Activated T-helper 2 cell treated with anti-CD3 and anti-CD28 coated beads, Interferon-gamma antibody, Interleukin-2, Interleukin-4, amounts not matched to agents 10 μg/mL and 5 μg/mL and 100 μg/mL, durations not matched to agents 14 hours and 24 hours and 36 hours (primary cell): ENCODE results near the gene AMHR2. TPM values are rescaled to one million over a fixed set of nuclear protein-coding genes. Genes with fewer than 3 reads are reported as not detected.
"Not testable (repeated sequence)": the region's sequence is repeated elsewhere in the genome, so short reads cannot be mapped to it uniquely, and the experiment has no call there.

ENCODE experiments used
- DNase-seq: peaks from one replicate; pipeline ENCODE4 v3.0.0; 2021; ENCODE audit warnings: low spot score
- H3K27ac Mint-ChIP-seq: one replicate; pipeline ENCODE4 v1.8.0; 2021; ENCODE audit warnings: mixed read lengths
- H3K27me3 Mint-ChIP-seq: one replicate; pipeline ENCODE4 v1.8.0; 2021; ENCODE audit warnings: low read depth, mixed read lengths
- H3K36me3 Mint-ChIP-seq: one replicate; pipeline ENCODE4 v1.8.0; 2021; ENCODE audit warnings: low read depth, mixed read lengths
- H3K4me1 Mint-ChIP-seq: one replicate; pipeline ENCODE4 v1.8.0; 2021; ENCODE audit warnings: low read depth, mixed read lengths
- H3K4me3 Mint-ChIP-seq: one replicate; pipeline ENCODE4 v1.8.0; 2021; ENCODE audit warnings: low read depth, mild to moderate bottlenecking, moderate library complexity, mixed read lengths
- H3K9me3 Mint-ChIP-seq: one replicate; pipeline ENCODE4 v1.8.0; 2021; ENCODE audit warnings: mixed read lengths
- intact Hi-C: fragments of 100-400 bp; cut with micrococcal nuclease; formaldehyde crosslinking; loops from one replicate; pipeline ENCODE4 v1.15.1; 2023
- total RNA-seq: library from RNA; stranded (reverse); gene quantifications from 2 replicates; pipeline ENCODE4 v1.2.3, GENCODE V29; 2022

The AMHR2 gene
- total RNA-seq, result not detected in 2 replicates

DNA sequence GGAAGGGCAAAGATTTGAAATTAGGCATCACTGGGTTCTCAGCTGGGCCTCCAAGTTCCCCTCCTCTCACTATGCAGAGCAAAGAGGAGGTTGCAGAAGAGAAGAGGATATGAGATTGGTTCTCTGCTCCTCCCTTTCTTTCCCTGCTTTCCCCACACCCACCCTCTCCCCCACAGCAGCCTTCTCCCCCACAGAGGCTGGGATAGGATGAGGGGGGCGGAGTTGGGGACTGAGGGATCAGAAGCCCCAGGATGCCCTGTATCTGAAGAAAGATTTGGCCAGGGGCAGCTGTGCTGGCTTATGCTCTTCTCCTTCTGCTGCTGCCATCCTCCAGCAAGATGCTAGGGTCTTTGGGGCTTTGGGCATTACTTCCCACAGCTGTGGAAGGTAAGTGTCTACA is at the start of gene AMHR2:
TSS of gene AMHR2 (plus strand) at position 259 of the 400 bp plus-strand sequence. CDS start at position 339, 80 bp downstream.
- Mint-ChIP-seq H3K9me3 (no peaks in the 10 kb centered on the region), H3K27me3 (no peaks in the 10 kb centered on the region), H3K4me1 (peaks cover 19% of the 10 kb centered on the region), H3K36me3 (no peaks in the 10 kb centered on the region), H3K27ac (no peak within 1 kb of the TSS), H3K4me3 (no peak within 1 kb of the TSS)
- intact Hi-C loops, result no loop called here
- no peak for DNase-seq

DNA sequence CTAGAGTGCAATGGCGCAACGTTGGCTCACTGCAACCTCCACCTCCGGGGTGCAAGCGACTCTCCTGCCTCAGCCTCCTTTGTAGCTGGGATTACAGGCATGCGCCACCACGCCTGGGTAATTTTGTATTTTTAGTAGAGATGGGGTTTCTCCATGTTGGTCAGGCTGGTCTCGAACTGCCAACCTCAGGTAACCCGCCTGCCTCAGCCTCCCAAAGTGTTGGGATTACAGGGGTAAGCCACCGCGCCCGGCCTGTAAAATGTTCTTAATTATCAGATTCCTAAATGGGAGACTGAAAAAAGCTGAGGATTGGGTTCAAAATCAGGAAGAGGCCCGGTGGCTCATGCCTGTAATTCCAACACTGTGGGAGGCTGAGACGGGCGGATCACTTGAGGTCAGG is 49.4 kb upstream of the AMHR2 start:
- peaks cover 33% of the 10 kb centered on the region for H3K4me1 Mint-ChIP-seq
- H3K9me3 Mint-ChIP-seq, DNase-seq, intact Hi-C loops, H3K4me3 Mint-ChIP-seq, H3K27me3 Mint-ChIP-seq, H3K36me3 Mint-ChIP-seq: not testable (repeated sequence)
- H3K27ac Mint-ChIP-seq, result peak overlapping the region; percentile 51

DNA sequence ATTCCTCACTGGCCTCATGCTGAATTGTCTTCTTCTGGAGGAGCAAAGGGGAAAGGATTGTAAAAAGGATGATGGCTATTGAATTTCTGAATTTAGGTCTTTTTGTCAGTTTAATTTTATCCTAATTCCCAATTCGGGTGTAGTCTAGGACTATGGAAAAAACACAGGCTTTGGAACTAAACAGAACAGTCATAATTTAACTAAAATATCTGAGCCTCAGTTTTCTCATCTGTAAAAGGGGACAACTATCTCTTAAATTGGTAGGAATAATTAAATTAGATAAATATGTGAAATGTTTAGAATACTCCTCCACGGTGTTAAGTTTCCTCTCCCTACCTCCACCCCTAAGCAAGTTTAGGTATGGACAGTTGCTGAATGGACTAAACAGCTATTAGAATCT is 46.9 kb upstream of the AMHR2 start:
- peaks cover 7% of the 10 kb centered on the region for H3K36me3 Mint-ChIP-seq
- no peaks in the 10 kb centered on the region for H3K27me3 Mint-ChIP-seq
- H3K4me3 Mint-ChIP-seq, result no peak overlapping the region
- no peak overlapping the region for H3K27ac Mint-ChIP-seq
- DNase-seq, result no peak
- H3K4me1 Mint-ChIP-seq, result peaks cover 28% of the 10 kb centered on the region
- intact Hi-C loops, result no loop called here
- no peaks in the 10 kb centered on the region for H3K9me3 Mint-ChIP-seq

DNA sequence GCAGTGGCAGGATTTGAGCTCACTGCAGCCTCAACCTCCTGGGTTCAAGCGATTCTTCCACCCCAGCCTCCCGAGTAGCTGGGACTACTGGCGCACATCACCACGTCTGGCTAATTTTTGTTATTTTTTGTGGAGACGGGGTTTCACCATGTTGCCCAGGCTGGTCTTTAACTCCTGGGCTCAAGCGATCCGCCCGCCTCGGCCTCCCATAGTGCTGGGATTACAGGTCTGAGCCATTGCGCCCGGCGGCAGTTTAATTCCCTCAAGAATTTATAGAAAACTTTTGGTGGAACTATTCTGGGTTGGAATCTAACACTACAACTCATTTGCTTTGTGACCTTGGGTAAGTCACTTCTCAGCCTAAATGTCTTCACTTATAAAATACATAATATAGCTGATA is 45.4 kb upstream of the AMHR2 start:
- no peak for DNase-seq
- intact Hi-C loops, result no loop called here
- H3K4me3 Mint-ChIP-seq, result no peak overlapping the region
- H3K27me3 Mint-ChIP-seq, result no peaks in the 10 kb centered on the region
- H3K9me3 Mint-ChIP-seq, result no peaks in the 10 kb centered on the region
- peaks cover 33% of the 10 kb centered on the region for H3K4me1 Mint-ChIP-seq
- H3K27ac Mint-ChIP-seq, result peak overlapping the region; percentile 4
- H3K36me3 Mint-ChIP-seq, result peaks cover 21% of the 10 kb centered on the region

DNA sequence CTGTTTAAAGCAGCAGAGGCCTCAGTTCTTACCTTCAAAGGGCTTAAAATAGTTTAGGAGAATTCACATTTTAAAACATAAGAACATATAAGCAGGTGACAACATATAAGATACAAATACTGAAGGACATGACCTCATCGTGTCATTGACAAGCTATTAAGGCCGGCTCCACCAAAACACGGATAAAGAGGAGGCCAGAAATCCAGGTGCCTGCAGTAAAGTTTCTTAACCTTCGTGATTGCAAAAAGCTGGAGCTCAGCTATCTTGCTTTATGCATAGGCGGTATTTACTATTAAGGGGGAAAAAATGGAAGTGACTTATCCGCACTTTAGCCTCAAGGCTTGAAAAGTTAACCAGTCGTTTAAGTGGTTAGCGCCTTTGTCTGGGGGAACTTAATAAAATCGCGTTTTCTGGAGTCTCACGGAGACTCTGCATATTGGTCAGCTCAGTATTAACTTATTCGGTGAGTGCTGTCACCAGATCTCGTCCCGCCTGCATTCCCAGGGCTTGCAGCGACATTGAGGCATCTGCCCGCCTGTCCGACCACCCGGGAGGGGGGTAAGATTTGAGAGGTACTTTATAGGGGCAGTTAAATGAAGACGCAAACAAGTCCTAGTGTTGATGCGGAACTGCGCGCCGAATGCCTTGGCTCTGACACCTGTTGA is 44.8 kb upstream of the AMHR2 start:
- no peaks in the 10 kb centered on the region for H3K9me3 Mint-ChIP-seq
- H3K27ac Mint-ChIP-seq, result no peak overlapping the region
- no peak for DNase-seq
- no peaks in the 10 kb centered on the region for H3K27me3 Mint-ChIP-seq
- peaks cover 36% of the 10 kb centered on the region for H3K4me1 Mint-ChIP-seq
- peaks cover 28% of the 10 kb centered on the region for H3K36me3 Mint-ChIP-seq
- no peak overlapping the region for H3K4me3 Mint-ChIP-seq
- intact Hi-C loops, result loop anchor here (1.0 kb wide), 1 partner anchor 159 kb away; no protein-coding TSS in a partner anchor

DNA sequence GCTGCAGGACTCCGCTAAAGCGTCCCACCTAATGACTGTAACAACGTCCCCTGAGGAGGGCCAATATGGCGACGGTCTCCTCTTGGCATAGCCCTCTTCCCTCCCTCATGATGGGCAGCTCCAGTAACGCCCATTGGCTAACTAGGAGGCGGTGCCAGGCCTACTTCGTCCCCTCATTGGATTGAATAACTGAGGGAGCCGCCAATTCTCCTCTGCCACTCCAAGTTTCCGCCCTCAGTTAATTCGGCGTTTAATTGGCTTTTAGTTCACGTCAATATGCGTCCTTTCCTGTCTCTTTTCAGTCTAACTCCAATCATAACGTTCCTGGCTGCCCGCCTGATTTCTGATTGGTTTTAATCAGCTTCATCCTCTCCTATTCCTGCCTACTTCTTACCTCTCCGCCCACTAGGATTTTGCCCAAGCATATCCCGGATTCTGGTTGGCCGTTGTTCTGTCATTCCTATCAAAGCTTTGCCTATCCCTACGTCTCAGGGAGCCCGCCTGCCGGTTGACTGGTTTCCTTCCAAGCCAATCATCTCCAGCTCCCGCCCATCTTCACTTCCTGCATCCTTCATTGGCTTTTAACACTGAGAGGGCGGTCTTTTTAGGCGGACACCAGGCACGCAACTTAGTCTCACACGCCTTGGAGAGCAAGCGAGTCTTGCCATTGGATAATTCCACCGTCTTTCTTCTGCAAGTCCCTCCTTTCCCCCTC is 44.1 kb upstream of the AMHR2 start:
- Mint-ChIP-seq H3K4me3 (no peak overlapping the region), H3K4me1 (peaks cover 35% of the 10 kb centered on the region), H3K27ac (no peak overlapping the region), H3K36me3 (peaks cover 33% of the 10 kb centered on the region), H3K27me3 (no peaks in the 10 kb centered on the region), H3K9me3 (no peaks in the 10 kb centered on the region)
- peak; percentile 98 for DNase-seq
- intact Hi-C loops, result loop anchor here (1.0 to 5.0 kb wide), 6 partner anchors 27 to 159 kb away; partner anchors contain the start of genes MYG1, PFDN5 and TARBP2

DNA sequence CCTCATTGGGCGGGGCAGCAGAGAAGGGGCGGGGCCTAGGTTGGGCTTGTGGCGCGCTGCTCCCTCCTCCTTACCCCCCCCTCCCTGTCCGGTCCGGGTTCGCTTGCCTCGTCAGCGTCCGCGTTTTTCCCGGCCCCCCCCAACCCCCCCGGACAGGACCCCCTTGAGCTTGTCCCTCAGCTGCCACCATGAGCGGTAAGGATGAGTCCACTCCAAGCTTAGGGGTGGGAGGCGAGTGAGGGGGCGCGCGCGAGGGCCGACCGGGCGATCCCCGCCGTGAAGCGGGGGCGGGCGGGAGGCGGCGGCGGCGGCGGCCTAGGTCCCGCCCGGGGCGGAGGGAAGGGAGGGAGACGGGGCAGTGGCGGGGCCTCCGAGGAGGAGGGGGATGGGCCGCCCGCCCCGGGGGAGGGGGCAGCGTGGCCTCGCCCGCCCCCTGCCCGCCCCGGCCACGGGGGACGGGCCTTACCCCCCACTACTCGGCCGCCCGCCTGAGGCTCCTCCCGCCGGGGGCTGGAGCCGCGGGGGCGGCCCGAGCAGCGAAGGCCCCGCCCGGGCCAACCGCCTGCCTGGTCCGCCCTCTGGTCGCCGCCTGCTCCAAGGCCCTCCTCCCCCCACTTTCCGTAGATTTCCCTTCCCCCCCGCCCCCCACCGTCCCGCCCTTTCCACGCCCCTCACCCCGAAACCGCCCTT is 43.4 kb upstream of the AMHR2 start, which contains the start of gene SP1:
TSS of gene SP1 (plus strand) at position 73 of the 690 bp plus-strand sequence. CDS start at position 189, 116 bp downstream.
- intact Hi-C loops, result loop anchor here (1.0 to 5.0 kb wide), 5 partner anchors 28 to 121 kb away; partner anchors contain the start of genes MYG1, PFDN5 and TARBP2
- H3K9me3 Mint-ChIP-seq, result no peaks in the 10 kb centered on the region
- peaks cover 35% of the 10 kb centered on the region for H3K36me3 Mint-ChIP-seq
- H3K27me3 Mint-ChIP-seq, result no peaks in the 10 kb centered on the region
- peak within 1 kb of the TSS; percentile 87 for H3K4me3 Mint-ChIP-seq
- H3K27ac Mint-ChIP-seq, result peak within 1 kb of the TSS; percentile 83
- H3K4me1 Mint-ChIP-seq, result peaks cover 38% of the 10 kb centered on the region
- peak; percentile 90 for DNase-seq

DNA sequence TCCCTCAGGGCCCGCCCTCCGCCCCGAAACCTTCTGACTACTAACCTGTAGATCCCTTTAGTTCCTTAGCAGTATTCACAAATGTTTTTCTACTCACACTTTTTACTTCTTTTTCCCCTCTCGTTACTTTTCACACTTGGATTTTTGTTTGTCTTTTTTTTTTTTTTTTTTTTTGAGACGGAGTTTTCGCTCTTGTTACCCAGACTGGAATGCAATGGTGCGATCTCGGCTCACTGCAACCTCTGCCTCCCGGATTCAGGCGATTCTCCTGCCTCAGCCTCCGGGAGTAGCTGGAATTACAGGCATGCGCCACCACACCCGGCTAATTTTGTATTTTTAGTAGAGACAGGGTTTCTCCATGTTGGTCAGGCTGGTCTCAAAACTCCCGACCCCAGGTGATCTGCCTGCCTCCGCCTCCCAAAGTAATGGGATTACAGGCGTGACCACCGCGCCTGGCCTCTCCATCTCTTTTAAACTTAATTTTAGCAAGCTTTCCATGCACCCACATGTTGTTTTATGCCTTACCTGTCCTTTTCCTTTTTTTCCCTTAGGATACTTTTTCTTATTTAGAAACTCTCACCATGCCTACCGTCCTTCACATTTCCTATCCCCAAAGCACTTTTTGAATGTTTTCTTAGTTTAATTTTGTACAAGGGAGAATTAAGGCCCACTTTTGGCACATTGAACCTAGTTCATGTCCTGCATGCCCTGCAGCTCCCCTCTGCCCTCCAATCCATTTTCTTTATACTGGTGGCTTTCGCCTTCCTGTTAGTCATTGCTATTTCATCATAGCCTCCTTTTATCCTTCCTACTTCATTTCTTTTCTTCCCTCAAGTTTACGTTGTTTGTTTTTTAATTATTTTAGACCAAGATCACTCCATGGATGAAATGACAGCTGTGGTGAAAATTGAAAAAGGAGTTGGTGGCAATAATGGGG is 42.6 kb upstream of the AMHR2 start:
- H3K9me3 Mint-ChIP-seq, result no peaks in the 10 kb centered on the region
- H3K27ac Mint-ChIP-seq, result peak overlapping the region; percentile 91
- no peaks in the 10 kb centered on the region for H3K27me3 Mint-ChIP-seq
- H3K4me1 Mint-ChIP-seq, result peaks cover 40% of the 10 kb centered on the region
- intact Hi-C loops, result loop anchor here (1.0 to 5.0 kb wide), 5 partner anchors 29 to 120 kb away; partner anchors contain the start of genes MYG1, PFDN5 and TARBP2
- H3K36me3 Mint-ChIP-seq, result peaks cover 37% of the 10 kb centered on the region
- DNase-seq, result no peak
- peak overlapping the region; percentile 87 for H3K4me3 Mint-ChIP-seq

DNA sequence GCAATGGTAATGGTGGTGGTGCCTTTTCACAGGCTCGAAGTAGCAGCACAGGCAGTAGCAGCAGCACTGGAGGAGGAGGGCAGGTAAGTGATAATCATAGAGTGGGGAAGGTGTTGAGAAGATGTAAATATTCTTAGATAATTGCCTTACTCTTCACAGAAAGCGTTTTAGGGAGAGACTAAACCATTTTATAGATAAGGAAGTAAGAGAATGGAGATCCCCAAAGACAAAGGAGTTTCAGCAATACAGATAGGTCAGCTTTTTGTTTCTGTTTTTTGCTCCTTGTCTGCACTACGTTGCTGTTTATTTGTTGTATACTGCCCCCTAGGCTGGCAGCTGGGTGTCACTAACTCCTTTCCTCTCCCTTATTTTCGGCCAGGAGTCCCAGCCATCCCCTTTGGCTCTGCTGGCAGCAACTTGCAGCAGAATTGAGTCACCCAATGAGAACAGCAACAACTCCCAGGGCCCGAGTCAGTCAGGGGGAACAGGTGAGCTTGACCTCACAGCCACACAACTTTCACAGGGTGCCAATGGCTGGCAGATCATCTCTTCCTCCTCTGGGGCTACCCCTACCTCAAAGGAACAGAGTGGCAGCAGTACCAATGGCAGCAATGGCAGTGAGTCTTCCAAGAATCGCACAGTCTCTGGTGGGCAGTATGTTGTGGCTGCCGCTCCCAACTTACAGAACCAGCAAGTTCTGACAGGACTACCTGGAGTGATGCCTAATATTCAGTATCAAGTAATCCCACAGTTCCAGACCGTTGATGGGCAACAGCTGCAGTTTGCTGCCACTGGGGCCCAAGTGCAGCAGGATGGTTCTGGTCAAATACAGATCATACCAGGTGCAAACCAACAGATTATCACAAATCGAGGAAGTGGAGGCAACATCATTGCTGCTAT is 41.7 kb upstream of the AMHR2 start:
- DNase-seq, result peak; percentile 37
- H3K36me3 Mint-ChIP-seq, result peaks cover 40% of the 10 kb centered on the region
- H3K4me1 Mint-ChIP-seq, result peaks cover 44% of the 10 kb centered on the region
- intact Hi-C loops, result loop anchor here (2.0 to 5.0 kb wide), 4 partner anchors 39 to 119 kb away; partner anchors contain the start of genes MYG1, PFDN5 and TARBP2
- H3K9me3 Mint-ChIP-seq, result no peaks in the 10 kb centered on the region
- no peaks in the 10 kb centered on the region for H3K27me3 Mint-ChIP-seq
- peak overlapping the region; percentile 91 for H3K27ac Mint-ChIP-seq
- H3K4me3 Mint-ChIP-seq, result peak overlapping the region; percentile 87

DNA sequence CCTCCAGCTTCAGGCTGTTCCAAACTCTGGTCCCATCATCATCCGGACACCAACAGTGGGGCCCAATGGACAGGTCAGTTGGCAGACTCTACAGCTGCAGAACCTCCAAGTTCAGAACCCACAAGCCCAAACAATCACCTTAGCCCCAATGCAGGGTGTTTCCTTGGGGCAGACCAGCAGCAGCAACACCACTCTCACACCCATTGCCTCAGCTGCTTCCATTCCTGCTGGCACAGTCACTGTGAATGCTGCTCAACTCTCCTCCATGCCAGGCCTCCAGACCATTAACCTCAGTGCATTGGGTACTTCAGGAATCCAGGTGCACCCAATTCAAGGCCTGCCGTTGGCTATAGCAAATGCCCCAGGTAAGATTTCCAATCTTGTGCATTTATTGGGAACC is 40.4 kb upstream of the AMHR2 start:
- Mint-ChIP-seq H3K27me3 (no peaks in the 10 kb centered on the region), H3K4me1 (peaks cover 49% of the 10 kb centered on the region), H3K4me3 (peak overlapping the region; percentile 49), H3K36me3 (peaks cover 47% of the 10 kb centered on the region), H3K27ac (peak overlapping the region; percentile 23), H3K9me3 (no peaks in the 10 kb centered on the region)
- no peak for DNase-seq
- intact Hi-C loops, result loop anchor here (5.0 kb wide), 1 partner anchor 86 kb away; the partner anchor contains the start of genes MYG1 and PFDN5

DNA sequence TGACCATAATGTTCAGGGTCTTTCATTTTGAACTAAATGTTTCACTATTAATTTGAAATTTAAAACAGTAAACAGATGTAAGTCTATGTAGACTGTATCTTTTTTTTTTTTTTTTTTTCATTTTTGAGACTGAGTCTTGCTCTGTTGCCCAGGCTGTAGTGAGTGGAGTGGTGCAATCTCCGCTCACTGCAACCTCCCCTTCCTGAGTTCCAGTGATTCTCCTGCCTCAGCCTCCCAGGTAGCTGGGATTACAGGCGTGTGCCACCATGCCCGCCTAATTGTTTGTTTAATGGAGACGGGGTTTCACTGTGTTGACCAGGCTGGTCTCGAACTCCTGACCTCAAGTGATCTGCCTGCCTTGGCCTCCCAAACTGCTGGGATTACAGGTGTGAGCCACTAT is 37.3 kb upstream of the AMHR2 start:
- H3K27ac Mint-ChIP-seq, result peak overlapping the region; percentile 5
- DNase-seq, H3K9me3 Mint-ChIP-seq, intact Hi-C loops, H3K27me3 Mint-ChIP-seq: not testable (repeated sequence)
- peaks cover 61% of the 10 kb centered on the region for H3K36me3 Mint-ChIP-seq
- peak overlapping the region; percentile 27 for H3K4me3 Mint-ChIP-seq
- peaks cover 58% of the 10 kb centered on the region for H3K4me1 Mint-ChIP-seq
